Activated CD8-positive, alpha-beta memory T cell treated with anti-CD3 and anti-CD28 coated beads, Interleukin-2, amount 50 U/mL, for 4 hours (primary cell): ENCODE measurements around the gene ABI1.
A peak's percentile ranks its signal among the peaks of the same experiment; 100 is the strongest.

Experiments
- DNase-seq: peaks from one replicate; pipeline ENCODE4 v3.0.0-alpha.2; 2020

Gene ABI1

DNA sequence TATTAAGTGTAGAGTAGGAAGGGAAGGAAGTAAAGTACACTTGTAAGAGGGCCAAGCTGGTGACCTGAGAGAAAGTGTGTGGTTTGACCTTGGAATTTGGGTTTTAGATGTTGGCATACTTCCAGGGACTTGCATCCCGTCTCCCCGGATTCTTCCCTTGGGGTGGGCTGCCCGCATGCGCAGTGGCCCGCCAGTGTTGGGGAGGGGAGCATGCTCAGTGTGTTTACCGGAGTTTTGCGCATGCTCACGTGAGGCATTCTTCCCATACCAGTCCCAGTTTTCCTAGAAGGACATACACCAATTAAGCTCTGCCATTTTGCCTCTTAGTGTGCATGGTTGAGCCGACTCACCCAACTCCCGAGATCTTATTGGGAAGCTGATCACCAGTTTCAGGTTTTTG, 153.8 kb downstream of the ABI1 start:
- DNase-seq: no peak

DNA sequence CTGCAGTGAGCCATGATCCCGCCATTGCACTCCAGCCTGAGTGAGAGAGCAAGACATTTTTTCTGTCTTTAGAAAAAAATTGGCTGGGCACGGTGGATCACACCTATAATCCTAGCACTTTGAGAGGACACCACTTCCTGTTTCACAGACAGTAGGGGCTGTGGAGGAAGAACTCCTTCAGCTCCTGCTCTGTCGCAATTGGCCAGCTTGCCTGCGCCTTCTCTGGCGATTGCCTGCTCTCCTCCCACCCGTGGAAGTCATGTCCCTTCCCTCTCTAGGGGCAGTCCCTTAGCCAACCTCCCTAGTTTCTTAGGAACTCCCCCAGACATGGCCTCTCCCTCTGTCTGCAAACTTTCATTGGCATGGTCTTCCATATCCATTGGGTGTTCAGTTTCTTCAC, 154.6 kb downstream of the ABI1 start:
- no peak for DNase-seq

DNA sequence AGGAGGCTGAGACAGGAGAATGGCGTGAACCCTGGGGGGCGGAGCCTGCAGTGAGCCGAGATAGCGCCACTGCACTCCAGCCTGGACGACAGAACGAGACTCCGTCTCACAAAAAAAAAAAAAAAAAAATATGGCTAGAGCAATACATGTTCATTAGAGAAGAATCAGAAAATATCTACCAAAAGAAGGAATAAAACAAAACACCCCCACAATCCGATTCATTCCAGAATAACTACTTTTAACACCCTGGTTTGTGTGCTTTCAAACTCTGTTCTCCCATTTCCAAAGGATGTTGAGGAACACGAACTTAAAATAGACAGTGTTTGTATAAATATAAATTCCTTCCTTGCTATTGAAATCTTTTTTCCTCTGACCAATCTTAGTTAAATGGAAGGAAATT, 156.8 kb downstream of the ABI1 start:
- no peak for DNase-seq

DNA sequence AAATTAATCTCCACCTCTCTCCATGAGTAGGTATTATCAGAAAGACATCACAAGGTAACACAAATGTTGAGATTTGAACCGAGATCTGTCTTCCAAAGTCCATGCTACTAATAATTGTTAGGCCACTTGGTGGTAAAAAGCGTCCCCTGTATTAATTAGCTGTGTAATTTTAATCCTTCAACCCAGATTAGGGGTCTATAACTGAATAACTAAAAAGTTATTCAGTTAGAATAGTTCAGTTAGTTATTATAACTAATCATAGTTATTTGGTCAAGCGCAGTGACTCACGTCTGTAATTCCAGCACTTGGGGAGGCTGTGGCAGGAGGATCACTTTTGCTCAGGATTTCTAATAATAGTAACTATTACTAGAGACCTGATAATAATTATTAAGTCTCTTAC, 157.7 kb downstream of the ABI1 start:
- no peak for DNase-seq

DNA sequence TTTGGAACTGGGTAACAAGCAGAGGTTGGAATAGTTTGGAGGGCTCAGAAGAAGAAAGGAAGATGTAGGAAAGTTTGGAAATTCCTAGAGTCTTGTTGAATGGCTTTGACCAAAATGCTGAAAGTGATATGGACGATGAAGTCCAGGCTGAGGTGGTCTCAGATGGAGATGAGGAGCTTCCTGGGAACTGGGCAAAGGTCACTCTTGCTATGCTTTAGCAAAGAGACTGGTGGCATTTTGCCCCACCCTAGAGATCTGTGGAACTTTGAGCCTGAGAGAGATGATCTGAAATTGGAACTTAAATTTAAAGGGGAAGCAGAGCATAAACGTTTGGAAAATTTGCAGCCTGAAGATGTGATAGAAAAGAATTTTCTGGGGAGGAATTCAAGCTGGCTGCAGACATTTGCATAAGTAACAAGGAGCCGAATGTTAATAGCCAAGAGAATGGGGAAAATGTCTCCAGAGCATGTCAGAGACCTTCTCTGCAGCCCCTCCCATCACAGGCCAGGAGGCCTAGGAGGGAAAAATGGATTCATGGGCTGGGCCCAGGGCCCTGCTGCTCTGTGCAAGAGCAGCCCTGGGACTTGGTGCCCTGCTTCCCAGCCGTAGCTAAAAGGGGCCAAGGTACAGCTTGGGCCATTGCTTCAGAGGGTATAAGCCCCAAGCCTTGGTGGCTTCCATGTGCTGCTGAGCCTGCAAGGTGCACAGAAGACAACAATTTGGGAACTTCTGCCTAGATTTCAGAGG, 159.7 kb downstream of the ABI1 start:
- DNase-seq: no peak

DNA sequence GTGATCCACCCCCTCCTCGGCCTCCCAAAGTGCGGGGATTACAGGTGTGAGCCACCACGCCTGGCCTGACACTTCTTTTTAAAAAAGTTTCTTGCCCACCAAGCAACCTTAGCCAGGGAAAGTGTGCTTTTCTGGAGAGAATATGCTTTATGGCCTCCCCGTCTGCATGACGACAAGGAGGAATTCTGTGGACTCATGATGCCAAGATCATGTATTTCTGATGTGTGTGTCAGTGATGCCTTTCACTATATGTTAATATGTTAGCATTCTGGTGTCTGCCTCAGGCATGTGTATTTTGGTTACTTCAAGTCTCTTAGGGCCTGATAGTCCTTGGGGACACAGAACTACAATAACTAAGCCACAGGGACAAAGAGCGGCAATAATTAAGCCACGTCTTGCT, 161.1 kb downstream of the ABI1 start:
- DNase-seq: no peak

DNA sequence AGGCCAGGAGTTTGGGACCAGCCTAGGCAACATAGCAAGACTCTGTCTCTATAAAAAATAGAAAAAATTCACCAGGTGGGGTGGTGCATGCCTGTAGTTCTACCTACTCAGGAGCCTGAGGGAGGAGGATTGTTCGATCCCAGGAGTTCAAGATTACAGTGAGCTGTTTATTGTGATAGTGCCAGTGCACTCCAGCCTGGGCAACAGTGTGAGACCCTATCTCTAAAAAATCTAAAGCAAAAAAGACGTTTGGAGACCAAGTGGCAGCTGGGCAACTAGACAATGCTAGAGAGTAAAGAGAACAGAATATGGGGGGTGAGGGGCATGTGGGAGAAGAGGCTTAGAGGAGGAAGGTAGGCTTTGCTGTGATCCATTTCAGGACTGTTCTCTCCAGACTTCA, 161.8 kb downstream of the ABI1 start:
- DNase-seq: no peak

DNA sequence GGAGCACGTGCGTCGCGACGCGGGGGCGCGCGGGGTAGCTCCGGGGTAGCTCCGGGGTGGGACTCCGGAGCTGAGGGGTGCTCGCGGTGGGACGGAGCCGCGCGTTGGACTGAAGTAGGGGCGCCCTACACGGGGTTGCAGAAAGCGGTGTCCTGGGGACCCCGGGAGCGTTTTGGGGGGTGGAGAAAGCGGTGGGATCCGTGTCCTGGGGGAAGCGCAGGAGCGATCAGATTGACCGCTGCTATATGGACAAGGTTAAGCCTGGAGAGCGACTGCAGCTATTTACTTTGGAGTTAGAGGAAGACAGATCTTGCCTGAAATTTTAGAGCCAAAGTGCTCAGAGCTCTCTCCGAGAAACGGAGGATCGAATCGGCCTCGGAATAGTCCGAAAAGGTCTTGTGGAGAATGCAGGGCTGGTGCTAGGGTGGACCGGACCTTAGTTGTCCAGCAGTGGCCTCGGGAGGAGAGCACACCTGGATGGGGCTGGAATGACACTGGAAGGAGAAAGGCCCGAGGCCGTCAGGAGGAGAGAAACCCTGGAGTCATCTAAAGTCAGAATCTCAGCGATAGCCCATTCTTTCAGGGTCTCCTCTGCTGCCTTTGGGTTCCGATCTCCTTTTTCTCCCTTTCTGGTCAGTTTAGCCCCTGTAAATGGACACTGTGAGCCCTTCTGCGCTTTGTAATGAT, 162.7 kb downstream of the ABI1 start:
- DNase-seq: no peak

DNA sequence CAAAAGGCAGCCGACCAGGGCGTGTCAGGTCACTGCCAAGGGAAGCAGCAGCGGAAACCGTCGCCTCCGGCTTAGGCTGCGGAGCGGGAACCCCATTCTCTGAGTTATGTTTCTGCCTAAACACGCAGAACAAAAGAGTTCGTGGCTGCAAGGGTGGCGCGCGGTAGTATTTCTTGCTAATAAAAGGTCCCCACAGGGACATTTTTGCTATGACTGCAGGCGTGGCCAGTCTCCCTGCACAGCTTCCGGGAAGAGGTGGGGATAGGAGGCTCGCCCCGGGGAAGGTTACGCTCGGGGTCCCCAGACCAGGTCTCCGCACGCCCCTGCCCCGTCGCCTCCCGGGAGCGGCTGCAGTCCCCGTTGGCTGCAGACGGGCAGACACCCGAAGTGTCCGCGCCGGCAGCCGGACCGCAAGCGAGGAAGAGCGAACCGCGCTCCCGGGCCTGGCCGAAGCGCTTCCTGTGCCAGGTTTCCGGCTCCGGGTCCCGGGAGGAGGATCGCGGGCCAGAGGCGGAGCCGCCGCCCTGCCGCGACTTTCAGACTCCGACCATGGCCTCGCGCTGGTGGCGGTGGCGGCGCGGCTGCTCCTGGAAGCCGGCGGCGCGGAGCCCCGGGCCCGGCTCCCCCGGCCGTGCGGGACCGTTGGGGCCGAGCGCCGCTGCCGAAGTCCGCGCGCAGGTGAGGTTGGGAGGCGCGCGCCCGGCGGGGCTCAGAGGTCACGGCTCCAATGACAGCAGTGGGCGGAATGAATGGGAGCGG, 163.4 kb downstream of the ABI1 start, which contains the start of gene PDSS1:
Gene PDSS1, plus strand, starts transcription at position 539 of the 759 bp plus-strand sequence. Its CDS starts 11 bp downstream, at position 550.
- DNase-seq: peak; percentile 66

DNA sequence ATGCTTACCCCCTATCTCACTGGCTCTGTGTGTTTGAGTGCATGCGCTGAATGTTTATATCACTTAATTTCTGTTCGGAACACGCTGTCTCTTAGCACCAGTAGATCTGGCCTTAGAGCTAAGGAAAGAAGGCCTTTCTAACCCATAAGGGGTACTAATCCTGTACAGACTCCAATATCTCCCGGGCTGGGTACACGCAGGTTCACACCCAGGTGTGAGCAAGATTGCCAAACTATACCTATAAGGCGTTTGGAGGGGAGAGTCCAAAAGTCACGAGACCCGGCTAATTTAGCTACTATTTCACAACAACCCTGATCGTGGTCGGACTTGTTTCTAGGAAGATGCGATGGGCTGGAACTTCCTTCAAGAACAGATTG, 164.0 kb downstream of the ABI1 start:
- no peak for DNase-seq
